ENCODE measurements around the gene CDX1.

Gene CDX1

DNA sequence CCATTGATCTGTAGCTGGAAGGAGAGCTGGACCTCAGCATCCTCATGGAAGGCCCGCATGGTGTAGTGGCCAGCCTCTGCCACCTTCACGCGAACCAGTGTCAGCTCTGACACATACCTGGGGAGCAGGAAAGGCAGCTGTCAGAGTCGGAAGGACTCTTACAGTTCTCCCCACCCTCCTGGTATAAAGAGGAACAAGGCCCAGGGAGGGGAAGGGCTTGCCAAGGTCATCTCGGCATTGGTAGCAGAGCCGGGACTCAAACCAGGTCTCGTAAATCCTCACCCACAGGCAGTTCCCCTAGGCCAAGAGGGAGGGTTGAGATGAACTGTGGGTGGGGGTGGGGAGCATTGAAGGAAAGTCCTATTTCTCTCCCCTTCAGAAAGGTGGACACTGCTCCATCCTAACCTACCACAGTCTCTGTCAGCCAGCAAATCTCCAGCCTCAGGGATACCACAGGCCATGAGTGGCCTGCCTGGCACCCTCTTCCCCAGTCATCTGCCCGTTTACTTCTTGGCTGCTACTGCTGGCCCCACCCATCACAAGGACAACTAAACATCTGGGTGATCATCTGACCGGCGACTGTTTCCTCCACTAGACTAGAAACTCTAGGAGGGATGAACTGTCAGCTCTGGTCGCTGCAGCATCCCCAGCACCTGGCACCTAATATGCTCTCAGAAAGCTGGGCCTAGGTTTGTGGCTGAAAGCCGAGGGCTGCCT, 34.4 kb upstream of the CDX1 start:
- DNase-seq, result no peak

DNA sequence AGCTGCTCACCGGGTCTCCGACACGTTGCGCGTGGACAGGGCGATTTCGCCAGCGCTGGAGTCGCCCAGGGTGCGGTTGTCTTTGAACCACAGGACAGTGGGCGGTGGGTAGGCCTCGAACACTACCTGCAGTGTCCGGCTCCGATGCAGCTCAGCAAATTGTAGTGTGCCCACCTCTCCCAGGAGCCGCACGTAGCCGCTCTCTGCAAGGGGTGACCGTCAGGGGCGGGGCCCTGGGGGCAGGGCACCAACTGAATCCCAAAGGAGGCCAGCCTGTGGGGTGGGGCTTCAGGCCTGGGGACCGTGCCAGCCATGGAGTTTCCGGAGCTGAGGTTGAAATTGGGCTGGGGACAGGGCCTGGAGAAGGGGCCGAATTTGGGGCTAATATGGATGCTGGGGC, 33.8 kb upstream of the CDX1 start:
- no peak for DNase-seq

DNA sequence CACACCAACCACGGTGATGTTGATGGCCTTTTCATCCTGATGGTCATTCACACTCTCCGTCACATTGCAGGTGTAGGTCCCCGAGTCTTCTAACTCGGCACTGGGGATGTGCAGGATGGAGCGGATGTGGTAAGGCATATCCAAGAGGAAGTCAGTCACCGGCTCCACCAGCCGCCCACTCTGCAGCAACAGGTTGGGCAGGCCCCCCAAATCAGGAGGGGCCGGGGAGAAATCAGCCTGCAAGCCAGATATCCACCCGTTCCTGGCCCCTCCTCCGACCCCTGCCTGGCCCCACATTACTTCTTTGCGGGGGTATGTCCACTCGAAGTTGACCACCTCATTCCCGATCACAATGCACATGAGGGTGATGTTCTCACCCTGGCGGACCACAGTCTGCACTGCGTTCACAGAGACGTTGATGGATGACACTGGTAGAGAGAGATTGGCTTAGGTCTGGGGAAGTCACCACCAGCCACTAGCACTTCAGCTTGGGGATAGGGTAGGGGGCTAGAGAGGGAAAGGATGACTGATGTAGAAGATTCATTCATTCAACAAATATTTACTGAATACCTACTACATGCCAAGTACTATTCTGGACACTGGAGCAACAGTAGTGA, 32.9 kb upstream of the CDX1 start:
- DNase-seq, result no peak

DNA sequence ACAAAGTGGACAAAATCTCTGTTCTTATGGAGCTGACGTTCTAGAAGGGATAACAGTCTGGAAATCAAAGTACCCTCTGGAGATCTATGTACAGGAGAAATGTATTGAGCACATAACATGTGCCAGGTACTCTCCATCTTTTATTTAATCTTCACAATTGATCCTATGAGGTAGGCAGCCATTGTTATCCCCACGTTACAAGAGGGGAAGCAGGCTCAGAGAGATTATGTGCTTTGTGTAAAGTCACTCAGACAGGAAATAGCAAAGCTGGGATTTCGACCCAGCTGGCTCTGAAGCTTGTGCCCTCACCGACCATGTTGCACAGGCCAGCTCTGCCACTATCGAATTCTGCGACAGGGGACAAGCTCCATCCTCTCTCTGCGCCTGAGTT, 32.4 kb upstream of the CDX1 start:
- DNase-seq, result no peak

DNA sequence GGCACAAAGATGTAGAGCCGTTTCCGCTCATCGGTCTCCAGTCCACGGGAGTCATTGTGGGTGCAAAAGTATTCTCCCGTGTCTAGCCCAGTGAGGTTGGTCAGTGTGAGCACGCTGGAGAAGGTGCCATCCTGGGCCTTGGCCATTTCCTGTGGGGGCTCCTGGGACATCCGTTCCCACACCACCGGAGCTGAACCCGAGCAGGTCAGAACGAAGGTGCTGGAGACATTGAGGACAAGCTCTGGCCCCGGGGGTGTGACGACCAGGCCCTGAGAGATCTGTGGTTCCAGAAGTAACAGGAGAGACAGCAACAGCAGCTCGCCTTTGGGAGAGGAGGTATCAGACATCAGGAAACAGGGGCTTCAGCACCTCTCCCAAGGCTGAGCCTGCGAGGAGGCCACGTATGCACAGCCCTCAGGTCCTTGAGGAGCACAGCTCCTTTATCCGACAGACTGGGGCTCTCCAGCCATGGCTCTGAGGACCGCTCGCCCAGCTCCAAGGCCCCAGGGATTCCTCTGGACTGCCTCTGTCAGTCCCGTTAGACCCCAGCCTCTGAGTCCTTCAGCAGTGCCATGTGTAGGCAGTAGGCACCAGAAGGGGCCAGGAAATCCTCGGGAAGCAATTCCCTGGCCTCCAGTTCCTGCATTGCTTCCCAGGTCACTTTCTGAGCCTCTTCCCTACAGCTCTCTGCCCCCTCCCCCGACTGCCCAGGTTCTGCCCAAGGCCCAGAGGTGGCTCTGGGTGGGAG, 30.8 kb upstream of the CDX1 start:
- no peak for DNase-seq

DNA sequence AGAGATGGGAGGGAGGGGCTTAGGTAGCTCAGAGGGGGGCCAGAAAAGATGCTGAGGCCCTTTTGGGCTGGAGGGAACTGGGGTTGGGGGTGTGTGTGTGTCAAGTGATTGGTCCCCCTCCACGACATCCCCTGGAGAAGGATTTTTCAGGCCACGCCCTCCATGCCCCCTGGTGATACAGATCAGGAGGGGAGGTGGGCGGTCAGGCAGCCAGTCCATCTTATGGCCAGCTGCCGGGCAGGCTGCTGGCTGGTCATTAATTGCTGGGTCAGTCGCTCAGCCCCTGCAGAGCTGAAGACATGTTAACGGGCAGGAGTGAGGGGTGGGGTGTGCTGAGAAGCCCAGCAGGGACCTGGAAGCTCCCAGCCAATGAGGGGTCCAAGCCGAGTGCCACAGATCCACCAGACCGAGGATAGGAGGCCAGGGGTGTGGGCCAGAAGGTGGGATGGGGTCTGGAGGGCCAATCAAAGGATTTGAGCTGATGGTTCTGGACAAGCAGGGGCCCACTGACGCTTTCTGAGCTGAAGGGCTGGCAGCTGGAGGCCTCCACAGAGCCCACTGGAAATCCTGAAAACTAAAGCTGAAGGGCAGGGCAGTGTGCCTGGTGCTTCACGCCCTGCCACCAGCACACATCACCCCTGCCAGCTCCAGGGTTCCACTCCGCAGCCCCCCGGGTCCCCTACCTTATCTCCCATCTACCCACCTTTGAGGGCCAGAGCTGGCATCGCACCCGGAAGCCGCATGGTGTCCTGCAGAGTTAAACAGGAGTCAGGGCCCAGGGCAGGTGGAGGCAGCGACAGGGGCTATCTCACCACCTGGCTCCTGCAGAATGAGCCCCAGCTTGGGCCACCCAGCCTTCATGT, 30.0 kb upstream of the CDX1 start:
- no peak for DNase-seq

DNA sequence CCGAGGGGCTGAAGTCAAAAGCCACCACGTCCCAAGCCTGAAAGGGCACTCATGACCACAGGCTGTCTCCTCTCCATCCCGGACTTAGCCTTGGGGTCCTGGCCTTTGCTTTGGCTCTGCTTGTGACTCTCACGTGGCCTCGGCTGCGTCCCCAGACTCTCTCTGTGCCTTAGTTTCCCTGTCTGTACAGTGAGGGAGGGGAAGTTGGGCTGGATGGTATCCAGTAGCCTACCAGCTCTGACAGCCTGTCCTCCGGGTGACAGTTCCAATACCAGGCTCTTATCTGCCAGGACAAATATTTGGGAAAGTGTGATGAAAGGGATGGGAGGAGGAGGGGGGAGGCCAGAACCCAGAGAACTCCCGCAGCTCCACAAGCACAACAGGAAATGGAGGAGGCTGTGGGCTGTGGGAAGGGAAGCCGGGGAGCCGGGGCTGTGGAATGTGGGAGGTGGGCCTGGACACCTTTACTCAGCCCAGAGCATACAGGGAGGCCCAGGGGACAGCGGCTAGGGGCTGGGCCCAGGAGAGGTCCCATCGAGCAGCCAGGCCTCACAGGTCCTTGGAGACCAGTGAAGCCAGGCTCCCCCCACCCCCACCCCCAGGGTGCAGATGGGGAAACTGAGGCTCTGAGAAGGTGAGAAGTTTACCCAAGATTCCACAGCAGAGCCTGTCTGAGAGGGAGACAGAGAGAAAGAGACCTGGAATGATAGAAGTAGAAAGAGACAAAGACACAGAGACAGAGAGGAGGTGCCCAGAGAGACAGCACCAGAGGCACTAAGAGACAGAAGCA, 29.2 kb upstream of the CDX1 start:
- no peak for DNase-seq

DNA sequence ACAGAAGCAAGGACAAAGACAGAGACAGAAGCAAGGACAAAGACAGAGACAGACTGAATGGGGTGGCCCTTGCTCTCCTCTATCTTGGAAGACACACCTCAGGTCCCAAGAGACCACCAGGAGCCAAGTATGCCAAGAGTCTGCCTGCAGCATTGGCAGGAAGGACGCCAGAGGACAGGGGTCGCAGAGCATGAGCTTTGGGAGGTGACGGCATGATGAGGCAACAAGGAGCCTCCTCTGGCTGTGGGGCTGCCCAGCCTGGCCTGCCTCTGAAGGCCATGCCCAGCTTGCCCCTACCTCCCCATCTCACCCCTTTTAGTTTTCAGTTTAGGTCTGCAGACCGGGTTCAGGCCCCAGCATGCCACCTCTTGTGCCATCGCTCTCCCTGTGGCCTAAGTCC, 28.6 kb upstream of the CDX1 start:
- no peak for DNase-seq

DNA sequence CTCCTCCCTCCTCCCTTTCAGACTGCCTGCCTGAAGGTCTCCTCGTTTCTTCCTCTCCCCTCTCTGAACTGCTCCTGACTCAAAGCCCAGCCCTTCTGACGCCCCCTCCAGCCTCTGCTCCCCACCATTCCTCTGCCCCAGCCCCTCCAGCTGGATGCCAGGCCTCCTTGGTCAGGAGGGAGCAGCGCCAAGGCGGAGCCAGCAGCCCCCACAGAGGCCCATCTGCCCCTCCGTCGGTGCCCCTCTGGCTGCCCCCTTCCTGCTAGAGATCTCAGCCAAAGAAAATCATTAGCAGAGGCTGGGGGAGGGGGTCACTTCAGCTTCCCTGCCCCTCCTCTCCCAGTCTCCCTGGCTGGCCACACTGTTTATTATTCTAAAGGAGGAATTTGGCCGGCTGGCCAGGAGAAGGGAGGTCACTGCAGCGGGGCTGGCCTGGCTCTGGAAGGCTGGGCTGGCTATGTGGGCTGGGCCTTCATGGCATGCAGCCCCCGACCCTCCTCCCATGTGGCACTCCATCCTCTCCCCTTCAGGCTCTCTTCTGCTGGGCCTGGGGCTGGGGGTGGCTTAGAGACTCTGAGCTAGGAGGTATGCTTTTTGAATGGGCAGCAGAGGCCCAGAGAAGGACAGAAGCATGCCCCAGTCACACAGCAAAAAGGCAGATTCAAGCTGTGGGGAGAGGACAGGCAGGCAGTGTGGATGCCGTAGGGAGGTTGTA, 27.9 kb upstream of the CDX1 start:
- no peak for DNase-seq

DNA sequence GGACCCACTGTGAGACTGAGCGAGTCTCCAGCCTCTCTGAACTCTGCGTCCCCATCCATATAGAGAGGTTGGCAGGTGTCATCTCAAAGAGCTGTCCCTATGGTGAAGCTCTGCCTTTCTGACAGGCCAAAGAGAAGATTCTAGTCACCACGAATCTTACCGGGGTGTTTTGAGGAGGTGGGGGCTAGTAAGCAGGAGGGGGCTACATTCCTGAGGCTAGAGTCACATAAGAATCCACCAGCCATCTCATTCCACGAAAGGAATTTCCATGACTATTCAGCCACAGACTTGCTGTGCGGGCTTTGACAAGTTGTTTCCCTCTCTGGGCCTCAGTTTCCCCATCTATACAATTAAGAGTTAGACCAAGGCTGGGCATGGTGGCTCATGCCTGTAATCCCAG, 27.2 kb upstream of the CDX1 start:
- no peak for DNase-seq

DNA sequence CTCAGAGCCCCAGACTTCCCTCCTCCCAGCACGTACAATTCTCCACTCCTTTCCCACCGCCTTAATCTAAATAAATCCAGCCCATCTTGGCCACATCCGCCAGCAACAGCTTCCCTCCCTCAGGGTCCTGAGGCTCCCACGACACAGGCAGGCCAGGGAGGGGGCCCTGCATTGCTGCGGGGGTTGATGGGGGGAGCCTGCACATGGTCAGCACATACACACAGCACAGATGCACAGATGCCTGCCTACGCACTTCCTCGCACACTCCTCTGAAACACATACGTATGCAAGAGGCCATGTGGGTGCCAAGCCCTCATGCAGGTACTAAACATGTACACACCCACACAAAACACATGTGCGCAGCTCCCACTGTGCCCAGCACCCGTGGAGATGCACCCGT, 25.7 kb upstream of the CDX1 start:
- DNase-seq, result no peak

DNA sequence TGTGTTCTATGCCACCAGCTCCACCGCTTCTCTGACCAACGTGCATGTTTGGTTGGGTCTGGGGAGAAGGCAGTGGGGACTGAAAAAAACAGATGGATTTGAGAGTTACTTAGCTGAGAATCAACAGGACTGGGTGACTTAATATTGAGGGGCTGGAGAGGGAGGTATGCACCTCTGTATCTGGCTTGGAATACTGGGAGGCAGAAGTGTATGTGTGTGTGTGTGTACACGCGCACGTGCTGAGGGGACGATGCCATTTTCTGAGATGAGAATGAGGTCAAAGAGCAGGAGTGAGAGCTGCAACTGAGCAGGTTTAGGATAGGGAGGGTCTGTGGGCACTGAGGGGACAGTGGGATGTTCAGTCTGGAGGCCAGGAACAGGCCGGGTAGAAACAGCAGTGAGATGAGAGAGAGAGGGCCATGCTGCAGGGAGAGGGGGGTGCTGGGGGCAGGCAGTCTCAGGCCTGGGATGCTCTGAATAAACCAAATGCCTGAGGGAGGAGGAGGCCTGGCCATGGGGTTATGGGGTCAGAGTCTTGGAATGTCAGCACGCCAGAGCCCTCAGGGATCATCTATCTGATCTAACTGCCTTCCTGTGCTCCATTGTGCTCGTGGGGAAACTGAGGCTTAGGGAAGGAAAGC, 24.9 kb upstream of the CDX1 start:
- DNase-seq, result no peak

DNA sequence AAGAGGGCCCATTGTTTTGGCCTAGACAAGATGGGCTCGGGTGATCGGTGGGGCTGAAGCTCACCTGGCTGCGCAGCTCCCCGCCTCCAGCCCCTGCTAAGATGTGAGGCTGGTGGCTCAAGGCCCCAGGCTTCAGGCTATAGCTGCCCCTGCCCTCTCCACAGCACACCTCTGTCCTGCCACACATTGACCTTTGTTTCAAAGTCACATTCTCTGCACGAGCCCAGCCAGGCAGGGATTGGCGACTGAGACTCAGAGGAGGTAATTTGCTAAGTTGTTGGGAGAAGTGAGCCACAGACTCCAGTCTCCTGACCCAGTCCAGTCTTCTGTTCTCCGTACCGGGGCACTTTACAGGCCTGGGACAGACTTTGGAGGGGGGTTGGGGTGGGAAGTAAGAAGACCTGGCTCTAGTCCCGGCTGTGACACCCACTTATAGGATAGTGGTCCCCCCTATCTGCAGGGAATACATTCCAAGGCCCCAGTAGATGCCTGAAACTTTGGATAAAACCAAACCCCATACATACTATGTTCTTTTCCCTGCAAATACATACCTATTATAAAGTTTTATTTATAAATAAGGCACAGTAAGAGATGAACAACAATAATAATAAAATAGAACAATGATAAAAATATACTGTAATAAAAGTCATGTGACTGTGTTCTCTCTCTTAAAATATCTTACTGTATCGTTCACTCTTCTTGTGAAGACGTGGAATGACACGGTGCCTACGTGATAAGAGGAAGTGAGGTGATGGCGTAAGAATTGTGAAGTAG, 24.2 kb upstream of the CDX1 start:
- no peak for DNase-seq

DNA sequence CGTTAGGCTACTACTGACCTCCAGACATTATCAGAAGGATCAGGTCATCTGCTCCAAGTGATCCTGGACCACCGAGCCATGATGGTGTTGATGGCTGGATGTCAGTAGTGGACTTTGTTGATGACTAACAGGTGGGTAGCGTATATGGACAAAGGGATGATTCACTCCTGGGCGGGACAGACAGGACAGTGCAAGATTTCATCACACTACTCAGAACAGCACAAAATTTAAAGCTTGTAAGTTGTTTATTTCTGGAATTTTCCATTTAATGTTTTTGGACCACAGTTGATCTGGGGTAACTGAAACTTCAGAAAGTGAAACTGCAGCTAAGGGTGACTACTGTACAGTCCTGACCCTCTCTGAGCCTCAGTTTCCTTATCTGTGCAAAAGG, 23.6 kb upstream of the CDX1 start:
- DNase-seq, result no peak

DNA sequence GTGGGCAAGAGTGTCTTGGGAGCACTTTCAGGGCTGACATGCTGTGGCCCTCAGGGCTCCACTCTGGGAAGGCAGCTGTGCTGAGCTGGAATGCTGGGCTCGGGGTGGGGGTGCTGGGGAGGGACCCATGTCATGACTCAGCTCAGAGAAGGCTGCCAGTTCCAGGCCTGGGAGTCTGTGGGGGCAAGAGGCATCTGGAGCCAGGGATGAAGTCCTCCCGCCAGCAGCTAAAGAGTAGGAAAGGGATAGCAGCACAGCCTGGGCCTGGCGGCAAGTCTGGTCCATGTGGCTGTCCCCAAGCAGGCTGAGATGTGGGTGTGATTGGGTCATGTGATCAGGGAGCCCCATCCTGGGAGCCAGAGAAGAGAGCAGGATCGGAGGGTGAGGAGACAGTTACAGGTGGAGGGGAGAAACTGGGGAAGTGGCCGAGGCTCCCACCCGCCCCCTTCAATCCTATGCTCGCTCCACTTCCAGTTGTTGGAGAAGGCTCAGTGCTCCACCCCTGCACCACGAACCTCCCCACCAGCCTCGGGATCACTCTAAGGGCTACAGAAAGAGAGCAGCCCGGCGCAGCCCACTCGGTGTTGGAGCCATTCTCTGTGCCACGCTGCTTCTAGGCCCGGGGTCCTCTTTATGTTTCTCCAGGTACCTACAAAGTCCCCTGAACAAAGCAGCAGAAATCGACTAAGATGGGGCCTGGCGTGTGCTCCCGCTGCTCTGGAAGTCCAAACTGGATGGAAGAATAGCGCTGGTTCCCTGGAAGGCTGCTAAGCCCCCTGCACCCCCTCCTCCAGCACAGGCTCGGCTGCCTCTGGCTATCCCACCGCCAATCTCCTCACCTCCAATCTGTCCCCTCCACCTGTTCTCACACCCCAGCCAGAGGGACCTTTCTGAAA, 23.0 kb upstream of the CDX1 start:
- no peak for DNase-seq

DNA sequence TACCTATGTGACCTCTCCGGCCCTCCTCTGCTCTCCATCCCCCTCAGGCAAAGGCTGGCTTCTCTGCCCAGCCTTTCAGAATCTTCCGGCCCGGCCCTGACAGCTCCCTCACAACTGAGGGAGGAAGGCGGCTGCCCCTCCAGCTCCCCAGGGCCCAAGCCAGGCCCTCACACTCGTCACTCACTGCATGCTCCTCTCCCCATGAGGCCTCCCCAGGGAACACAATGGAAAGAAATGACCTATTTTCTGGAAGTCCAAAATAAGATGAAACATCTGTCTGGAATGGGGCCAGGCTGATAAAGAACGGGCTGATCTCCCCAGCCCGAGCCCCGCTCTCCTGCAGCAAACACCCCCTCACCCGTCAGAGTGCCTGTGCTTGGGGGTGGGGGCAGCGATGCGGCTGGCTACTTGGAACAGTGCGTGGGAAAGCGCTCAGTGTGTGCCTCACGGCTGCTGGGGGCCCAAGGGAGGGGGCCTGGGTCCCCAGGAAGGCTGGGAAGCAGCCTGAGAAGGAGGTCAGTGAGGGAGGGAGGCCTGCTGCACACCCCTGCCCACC, 22.3 kb upstream of the CDX1 start:
- DNase-seq, result no peak

DNA sequence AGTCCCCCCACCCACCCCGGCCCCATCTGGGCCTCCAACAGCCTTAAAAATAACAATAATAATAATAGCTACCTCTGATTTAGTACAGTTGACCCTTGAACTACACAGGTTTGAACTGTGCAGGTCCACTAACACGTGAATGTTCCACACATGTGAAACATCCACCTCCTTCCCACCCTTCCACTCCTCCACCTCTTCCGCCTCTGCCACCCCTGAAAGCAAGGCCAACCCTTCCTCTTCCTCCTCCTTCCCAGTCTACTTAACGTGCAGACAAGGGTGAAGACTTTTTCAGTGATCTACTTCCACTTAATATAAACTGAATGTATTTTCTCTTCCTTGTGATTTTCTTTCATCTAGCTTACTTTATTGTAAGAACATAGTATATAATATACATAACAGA, 21.7 kb upstream of the CDX1 start:
- DNase-seq, result no peak

DNA sequence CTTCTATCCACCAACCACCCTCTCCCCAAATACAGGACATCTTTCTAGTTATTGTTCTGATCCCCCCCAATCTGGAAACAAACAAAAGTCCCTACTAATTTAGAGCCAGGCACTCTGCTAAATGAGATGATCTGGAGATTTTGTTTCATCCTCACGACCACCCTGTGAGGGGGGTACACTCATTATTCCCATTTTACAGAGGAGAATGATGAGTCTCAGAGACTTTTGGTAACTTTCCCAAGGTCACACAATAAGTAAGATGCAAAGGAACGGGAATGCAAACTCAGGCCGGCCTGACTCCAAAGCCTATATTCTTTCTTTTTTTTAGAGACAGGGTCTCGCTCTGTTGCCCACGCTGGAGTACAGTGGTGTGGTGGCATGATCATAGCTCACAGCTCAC, 20.3 kb upstream of the CDX1 start:
- no peak for DNase-seq

All from NCI-H2029 (cell line).